ENCODE data around the gene P2RX6.

DNA sequence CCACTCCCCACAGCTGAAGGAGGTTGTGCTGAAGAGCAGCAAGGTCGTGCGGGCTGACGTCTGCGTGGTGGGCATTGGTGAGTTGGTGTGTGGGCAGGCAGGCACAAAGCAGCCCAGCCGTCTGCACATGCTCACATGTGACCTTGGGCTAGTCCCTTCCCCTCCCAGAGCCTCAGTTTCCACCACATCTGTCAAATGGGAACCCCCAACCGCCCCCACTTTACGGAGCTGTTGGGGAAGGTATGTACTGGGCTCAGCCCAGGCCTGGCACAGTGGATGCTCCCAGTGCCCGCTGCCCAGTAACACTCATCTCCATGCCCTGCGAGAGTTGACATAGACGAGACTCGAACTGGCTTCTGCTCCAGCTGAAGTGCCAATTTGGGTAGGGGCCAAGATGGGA, 37.9 kb upstream of the P2RX6 start:
- TF ChIP-seq, protein P1, sequence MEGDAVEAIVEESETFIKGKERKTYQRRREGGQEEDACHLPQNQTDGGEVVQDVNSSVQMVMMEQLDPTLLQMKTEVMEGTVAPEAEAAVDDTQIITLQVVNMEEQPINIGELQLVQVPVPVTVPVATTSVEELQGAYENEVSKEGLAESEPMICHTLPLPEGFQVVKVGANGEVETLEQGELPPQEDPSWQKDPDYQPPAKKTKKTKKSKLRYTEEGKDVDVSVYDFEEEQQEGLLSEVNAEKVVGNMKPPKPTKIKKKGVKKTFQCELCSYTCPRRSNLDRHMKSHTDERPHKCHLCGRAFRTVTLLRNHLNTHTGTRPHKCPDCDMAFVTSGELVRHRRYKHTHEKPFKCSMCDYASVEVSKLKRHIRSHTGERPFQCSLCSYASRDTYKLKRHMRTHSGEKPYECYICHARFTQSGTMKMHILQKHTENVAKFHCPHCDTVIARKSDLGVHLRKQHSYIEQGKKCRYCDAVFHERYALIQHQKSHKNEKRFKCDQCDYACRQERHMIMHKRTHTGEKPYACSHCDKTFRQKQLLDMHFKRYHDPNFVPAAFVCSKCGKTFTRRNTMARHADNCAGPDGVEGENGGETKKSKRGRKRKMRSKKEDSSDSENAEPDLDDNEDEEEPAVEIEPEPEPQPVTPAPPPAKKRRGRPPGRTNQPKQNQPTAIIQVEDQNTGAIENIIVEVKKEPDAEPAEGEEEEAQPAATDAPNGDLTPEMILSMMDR (IDR thresholded peaks at IDR 0.05; ENCODE audit: poor library complexity): no peak
- TF ChIP-seq EZH2 (IDR thresholded peaks at IDR 0.05; ENCODE audit: borderline replicate concordance): no peak

Data from hepatocyte (in vitro differentiated cells).